Measurements from ENCODE around the gene FCN3.

Gene FCN3

DNA sequence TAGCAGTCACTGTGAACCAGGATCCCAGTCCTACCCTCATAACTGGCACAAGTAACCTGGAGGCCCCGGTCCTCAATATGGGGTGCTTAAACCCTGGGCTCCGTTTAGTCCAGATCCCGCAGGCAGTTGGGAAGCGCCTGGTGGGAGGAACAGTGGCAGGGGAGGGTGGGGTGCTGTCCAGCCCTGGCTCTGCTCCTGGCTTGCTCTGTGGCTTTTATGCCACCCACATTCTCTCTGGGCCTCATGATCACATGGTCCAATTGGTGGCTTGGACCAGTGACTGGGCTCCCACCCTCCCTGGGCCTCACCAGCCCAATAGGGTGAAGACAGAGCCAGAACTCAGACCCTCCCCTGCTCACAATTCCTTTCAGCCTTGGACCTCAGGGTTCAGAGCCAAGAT lies 5.6 kb upstream of the FCN3 start:
- DNase-seq (ENCODE audit: low spot score) = no peak

DNA sequence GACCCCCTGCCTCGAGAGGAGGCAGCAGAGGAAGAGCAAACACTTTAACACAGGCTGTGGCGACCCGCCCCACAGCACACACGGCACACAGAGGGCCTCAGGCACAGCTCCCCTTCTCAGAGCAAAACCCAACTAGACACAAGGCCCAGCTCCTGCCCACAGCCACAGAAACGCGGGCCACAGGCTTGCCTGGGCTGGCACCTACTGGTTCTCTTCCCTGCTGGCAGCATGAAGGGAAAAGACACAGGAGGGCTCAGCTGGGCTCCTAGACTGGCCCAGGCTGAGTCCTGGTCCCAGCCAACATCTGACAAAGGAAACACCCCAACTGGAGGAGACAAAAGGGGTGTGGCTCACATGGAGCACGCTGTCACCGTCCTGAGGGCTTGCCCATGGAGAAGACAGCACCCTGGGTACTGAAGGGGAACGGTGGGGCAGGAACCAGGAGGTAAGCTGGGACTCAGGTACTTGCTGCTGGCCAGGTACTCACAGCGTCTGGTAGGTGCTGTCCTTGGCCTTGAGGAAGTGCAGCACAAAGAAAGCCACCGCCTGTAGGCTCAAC lies 5.0 kb upstream of the FCN3 start:
- no peak for DNase-seq (ENCODE audit: low spot score)

DNA sequence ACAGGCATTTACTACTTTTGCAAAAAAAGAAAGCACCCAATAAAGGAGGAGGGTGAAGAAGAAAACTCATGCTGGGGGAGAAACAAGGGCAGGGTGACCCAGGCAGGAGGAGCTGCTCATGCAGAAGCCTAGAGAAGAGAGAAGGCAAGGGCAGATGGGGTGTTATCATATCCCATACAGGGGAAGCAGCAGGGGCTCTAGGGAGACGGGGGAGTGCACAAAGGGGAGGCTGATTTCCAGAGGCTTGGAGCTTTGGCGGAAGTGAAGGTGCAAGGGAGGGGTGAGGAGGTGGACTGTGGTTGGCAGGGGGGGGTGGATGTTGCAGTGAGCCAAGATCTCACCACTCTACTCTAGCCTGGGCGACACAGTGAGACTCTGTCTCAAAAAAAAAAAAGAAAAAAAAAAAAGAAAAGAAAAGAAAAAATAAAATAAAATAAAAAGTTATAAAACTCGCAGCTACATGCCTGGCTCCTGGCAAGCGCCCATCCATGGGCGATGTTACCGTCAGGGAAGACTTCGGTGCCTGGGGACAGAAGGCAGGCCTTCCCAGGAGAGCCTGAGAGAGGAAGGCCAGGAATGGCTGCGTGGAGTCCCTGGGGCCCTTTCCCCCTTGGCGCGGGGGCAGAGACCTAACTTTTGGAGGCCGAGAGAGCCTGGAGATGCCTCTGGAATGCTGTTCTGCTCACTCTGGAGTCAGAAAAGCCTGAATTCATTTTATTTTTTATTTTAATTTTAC lies 3.3 kb upstream of the FCN3 start:
- DNase-seq (ENCODE audit: low spot score) = no peak

DNA sequence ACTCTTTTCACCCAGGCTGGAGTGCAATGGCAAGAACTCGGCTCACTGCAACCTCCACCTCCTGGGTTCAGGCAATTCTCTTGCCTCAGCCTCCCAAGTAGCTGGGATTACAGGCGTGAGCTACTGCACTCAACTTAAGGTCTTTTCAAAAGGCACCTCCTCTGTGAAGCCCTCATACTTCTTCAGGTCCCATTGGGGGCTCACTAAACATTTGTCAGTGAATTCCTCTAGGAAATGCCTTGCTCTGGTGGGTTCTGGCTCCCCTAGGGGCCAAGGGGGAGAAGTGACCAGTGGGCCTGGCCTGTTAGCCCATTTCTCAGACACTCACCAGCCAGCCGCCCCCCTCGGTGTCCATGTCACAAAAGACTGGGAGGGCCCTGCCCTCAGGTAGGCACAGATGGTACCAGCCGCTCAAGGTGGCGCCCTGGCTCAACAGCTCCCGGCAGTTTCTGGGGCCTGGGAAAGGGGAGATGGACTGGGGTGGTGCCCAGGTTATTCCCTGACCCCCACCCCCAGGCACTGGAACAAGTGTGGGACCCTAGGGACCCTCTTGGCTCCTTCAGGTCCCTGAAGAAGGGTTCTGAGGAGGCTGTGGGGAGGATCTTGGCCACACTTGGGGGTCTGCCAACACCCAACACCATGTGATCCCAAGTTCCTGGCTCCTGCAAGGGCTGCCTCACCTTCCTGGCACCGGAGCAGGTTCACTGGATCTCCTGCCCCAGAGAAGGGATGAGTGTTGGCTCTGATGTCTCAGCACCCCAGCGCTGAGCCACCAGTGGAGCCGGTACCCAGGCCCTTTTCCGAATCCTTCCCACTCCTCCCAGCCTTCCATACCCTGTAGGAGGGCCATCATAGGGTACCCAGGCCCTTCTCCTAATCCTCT lies 1.6 kb downstream of the FCN3 start:
- no peak for DNase-seq (ENCODE audit: low spot score)

DNA sequence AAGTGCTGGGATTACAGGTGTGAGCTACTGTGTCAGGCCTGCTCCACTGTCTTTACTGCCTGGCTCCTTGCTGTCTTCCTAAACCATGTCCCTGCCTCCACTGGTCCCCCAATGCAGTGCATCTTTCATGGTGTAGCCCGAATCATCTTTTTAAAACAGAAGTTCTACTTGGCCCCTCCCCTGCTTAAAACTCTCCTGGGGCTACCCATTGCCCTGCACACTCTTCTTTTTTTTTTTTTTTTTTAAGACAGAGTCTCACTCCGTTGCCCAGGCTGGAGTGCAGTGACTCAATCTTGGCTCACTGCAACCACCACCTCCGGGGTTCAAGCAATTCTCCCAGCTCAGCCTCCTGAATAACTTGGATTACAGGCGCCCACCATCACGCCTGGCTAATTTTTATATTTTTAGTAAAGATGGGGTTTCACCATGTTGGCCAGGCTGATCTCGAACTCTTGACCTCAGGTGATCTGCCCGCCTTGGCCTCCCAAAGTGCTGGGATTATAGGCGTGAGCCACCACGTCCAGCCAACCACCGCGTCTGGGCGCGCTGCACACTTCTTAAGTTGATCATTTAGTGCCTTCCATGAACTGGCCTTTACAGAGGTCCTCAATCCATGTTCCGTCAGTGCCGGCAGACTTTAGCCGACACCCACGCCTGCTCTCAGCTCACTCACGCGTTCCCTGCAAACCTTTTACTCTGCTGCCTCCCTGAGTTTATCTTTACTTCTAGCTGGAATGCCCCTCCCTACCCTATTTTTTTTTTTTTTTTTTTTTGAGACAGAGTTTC lies 2.4 kb downstream of the FCN3 start:
- DNase-seq (ENCODE audit: low spot score) = no peak

DNA sequence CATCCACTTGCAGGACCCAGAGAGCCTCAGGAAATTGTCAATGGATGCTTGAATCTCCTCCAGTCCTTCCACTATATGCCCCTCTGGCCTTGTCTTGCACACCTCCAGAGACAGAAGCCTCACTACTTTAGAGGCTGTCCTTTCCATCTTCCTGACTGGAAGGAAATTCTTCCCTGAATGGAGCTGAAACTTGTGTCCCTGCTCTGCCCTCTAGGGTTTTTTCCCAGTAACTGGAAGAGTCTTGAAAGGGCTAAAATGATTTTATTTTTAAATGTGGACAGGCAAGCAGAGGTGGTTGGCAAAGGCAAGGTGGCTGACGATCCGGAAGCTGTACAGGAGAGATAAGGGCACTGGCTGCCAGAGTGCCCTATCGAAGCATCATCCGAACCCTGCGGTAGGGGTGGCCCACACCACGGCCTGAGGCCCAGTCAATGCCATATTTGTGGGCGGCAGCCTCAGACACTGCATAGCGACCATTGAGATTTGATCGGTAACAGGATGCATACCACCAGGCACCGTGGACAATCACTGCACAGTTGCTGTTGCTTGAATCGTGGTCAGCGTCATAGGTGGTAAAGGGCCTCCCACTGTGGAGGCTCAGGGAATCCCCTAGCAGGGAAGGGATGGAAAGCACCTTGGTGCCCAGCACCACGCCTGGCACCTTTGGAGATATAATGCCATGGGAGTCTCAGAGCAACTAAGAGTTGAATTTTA lies 5.6 kb downstream of the FCN3 start:
- peak; percentile 56 for DNase-seq (ENCODE audit: low spot score)

DNA sequence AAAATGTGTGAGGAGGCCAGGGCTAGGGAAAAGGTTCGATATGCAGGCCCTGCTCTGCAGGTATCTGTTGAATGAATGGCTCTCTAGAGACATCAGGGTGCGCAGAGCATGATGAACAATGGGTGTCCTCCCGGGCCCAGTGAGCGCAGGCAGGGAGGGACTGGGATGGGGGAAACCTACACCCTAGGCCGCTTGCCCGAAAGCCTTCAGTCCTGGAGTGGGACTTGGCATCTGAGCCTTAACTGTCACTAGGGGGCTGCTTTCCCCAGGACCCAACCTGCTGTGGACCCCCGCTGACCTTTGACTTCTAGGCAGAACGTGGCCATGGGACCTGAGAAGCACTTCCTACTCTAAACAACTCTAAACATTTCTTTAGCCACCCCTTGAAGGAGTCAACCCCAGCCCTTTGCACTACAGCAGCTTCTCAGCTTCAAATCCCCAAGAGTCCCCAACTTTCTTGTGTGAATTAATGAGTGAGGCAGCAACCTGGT lies 7.4 kb downstream of the FCN3 start:
- no peak for DNase-seq (ENCODE audit: low spot score)

DNA sequence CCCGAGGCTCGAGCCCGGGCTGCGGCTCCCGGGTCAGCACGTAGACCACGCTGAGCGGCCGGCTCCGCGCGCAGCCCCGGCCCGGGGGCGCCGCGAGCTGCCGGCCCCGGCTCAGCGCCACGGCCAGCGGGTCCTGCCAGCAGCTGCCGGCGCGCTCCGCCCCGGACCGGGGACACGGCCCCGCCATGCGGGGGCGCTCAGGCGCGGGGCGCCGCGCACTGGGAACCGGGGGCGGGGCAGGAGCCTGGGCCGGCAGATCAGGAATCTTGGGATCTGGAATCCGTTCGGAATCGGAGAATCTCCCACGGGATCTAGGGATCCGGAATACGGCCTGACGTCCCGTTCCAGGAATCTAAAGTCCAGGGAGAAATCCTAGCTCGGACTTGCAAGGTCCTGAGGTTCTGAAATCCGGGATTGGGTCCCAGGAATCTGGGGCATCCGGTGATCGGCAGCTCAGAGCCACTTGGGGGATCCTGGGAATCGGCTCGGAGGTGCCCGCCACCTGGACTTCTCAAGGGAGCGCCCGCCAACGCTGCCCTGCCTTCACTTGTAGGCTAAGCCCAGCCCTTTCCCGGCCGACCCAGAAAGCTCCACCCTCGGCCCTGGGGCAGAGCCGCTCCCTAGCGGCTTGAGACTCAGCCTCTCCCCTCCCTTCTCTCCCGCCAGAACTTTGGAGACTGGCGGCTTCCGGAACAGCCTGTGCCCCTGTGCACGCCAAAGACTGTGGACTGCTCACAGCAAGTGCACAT lies 8.0 kb downstream of the FCN3 start, which contains the start of gene MAP3K6:
Gene MAP3K6 (minus strand): TSS at position 551 of the 749 bp plus-strand sequence. CDS start 364 bp downstream, at position 187.
- DNase-seq (ENCODE audit: low spot score) = no peak

DNA sequence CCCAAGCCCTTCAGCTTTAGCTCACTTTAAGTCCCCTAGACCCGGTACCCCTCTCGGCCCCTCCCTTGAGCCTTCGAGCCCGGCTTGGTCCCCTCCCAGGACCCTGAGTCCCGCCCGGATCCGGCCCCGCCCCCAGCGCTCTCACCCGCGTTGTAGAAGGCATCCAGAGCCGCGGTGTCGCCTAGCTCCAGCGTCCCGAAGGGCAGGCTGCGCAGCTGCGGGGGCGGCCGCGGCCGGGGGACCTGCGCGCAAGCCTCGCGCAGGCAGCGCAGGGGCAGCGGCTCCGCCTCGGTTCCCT lies 8.6 kb downstream of the FCN3 start:
- no peak for DNase-seq (ENCODE audit: low spot score)

DNA sequence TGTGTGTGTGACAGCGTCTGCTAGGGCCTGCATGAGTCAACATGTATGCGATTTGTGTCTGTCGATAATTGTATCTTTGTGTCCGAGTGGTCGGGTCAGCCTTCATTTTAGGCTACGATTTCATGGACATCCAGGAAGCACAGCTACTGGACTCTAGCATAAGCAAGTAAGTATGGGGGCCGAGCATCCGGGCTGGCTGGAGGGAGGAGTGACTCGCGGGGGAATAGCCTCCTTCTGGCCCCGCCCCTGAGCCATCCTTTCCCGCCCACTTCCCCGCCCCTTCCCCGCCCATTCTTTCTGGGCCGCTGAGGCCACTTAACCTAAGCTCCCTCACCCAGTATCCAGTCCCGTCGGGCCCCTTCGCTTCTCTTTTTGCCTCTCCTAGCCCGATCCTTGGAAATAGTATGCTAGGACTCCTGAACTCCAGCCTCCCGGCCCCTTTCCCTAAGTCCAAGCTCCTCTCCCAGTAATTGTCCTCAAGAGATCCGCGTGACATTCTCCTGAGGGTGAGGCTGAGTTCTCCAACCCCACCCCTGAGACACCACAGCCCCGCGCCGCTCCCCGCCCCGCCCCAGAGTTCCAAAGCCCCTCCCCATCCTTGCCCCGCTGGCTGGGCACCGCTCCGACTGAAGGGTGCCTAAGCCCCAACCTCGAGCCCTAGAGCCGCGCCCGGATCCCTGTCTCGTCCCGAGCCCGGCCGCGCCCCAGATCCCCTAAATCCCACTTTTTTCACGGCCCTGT lies 9.1 kb downstream of the FCN3 start:
- DNase-seq (ENCODE audit: low spot score) = peak; percentile 93

DNA sequence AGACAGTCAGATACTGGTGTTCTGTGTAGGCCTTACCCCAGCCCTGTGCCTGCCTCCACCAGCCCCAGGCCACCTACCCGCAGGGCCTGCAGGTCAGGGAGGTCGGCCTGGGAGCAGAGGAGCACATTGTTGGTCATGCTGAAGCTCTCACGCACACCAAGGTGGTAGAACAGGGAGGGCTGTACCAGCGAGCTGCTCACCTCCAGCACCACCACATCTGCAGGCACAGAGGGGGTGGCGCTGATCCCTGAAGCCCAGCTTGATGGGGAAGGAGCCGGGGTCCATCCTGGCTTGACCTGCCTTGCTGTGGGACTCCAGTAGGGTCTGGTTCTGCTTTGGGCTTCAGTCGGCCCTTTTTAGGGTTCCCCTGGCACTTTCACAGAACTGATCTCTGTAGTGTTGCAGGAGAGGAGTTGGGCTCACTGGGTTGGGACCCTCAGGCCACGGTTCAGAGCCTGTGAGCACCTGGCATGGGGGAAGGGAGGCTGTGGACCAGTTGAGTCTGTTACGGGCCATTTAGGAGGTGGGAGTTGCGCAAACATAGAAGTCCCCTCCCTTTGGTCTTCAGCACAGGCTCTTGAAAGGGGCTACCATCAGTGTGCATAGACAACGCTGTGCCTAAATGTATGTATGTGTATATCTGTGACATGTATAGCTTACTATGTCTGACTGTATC lies 9.8 kb downstream of the FCN3 start:
- no peak for DNase-seq (ENCODE audit: low spot score)

DNA sequence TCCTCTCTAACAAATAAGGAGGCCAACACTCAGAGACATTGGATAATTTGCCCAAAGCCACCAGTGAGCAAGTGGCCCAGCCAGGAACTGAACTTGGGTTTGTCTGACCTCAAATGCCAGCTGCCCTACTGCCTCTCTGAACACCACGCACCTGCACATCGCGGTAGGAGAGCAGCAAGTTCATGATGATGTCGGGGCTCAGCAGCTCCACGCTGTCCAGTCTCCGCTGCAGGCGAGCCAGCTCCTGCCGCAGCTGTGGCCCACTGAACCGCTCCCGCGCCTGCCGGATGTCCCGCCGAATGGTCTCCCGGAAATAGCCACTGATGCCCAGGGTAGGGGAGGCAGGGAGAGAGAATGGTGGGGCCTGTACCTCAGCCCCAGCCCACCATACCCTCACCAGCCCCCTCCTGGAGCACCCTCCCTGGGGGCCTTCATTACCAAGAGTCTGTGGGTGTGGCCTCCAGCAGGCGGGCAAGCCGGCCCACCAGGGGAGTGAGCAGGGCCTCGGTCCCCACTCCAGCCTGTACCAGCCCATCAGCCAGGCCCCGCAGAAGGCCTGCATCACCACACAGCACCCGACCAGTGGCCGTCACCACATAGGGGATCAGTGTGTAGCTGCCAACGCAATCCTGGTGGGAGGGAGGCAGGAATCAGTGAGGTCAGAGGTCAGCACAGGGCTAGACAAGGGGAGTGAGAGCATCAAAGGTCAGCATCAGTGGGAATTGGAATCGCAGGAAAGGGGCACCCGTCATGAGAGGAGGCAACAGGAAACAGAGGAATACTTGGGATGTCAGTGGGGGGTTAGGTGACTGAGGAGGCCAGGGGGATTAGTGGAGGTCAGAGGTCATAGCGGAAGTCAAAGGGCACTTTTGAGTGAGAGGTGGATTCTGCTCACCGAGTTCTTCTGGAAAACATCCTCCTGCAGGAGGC lies 10.6 kb downstream of the FCN3 start:
- no peak for DNase-seq (ENCODE audit: low spot score)

DNA sequence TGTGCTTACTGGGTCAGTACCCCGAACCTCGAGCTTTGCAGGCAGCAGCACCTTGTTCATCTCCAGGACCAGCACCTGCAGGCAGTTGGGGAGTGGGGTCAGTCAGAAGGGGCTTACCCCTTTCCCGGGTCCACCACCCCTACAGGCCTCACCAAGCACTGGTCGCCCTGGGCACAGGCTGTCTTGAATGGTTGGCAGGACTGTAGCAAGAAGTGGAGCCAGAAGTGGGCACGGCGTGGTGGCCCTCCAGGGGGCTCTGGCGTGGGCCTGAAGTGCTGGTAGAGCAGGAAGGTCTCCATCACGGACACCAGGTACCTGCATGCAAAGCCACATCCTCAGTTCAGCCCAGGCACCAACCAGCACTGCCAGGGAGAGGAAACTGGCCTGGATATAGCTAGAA lies 13.1 kb downstream of the FCN3 start:
- no peak for DNase-seq (ENCODE audit: low spot score)

DNA sequence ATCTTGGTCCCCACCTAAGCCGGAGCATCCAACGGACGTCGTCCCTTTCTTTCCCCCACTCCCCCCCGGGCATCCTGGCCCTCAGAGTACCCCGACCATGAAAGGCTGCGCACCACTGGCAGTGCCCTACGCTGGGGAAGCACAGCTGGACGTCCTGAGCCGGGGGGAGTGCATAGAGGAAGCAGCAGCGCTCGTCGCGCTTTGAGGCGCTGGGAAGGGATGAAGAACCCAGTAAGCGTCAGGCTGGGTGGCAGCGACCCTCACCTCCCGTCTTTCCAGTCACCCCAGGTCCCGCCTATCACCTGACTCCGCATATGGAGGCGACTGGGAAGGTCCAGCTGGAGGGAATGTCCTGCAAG lies 13.6 kb downstream of the FCN3 start:
- no peak for DNase-seq (ENCODE audit: low spot score)

DNA sequence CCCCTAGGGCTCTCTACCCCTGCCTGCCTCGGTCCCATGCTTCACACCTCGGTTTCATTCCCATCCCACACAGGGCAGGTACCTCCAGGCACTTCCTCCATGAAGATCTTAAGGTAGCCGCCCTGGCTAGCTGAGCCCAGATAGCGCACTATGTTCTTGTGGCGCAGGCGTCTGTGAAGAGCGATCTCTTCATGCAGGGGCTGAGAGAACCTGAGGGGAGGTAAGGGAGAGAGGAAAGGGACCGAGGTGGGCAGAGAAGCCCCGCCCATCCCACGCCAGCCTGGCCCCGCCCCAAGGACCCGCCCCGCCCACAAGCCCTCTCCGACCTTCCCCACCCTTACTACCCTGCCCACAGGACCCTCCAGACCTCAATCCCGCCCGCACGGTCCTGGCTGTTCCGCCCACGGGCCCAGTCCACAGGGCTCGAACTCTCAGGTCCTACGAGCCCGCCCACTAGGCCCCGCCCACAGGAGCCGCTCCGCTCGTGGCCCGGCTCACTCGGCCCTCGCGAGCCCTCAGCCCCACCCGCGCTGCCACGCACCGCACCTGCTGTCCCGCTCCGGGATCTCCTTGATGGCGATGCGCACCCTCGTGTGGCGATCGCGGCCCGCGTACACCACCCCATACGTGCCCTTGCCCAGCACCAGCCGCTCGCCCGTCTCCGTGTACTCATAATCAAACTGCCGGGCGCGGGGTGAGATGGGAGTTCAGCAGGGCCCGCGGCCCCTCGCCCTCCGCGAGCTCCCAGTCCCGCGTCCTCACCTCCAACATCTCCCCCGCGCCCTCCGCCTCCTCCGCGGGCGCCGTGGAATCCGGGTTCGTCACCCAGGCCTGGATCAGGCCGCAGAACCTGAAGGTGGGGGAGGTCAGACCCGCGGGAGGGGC lies 14.2 kb downstream of the FCN3 start:
- DNase-seq (ENCODE audit: low spot score) = no peak

DNA sequence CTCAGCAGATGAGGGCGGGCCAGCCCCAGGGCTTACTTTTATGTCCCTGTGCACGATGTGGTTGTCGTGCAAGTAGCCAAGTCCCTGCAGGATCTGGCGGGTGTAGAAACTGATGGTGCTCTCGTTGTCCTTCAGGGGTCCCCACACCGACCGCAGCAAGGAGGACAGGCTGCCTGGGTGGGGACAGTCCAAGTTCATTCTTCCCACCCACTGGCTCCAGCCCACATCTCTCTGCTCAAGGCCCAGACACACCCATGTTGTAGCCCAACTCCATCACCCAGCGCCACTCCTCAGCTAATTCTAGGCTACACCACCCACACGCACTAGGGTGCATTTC lies 14.8 kb downstream of the FCN3 start:
- no peak for DNase-seq (ENCODE audit: low spot score)

DNA sequence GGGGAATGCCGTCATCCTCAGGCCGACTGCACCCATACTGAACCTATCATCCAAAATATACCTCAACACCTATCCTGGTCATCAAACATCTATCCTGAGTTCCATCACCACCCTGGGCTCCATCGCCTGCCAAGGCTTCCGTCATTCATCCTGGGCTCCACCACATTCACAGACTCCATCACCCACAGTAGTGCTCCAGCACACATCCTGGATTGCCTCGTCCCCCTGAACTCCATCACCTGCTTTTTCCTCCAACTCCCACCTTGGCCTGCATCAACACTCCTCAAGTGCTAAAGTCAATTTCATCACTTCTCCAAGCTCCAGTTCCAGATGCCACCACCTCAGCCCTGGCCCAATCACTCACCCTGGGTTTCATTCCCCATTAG lies 15.7 kb downstream of the FCN3 start:
- DNase-seq (ENCODE audit: low spot score) = no peak
